Activated CD4-positive, alpha-beta T cell treated with anti-CD3 and anti-CD28 coated beads, Interleukin-2, amount 50 U/mL, for 4 hours (primary cell): Measurements from ENCODE around the gene GATD1.

Source experiments
- DNase-seq, 2 experiments: peaks; one replicate each; pipeline ENCODE4 v3.0.0-alpha.2; 2020

The GATD1 gene

GRCh38 chr11:778976-779954 is 2.0 kb upstream of the GATD1 start:
- DNase-seq, result no peak

GRCh38 chr11:776561-777287 is 563 bp downstream of the GATD1 start:
- no peak for DNase-seq

GRCh38 chr11:776263-776560 is 1.1 kb downstream of the GATD1 start:
- no peak for DNase-seq

- DNase-seq, result no peak
These were observed 2.3 kb downstream of the GATD1 start for GRCh38 chr11:774873-775592.

GRCh38 chr11:773830-774229 is 3.5 kb downstream of the GATD1 start:
- DNase-seq, result no peak

- DNase-seq, result no peak
These were observed 3.9 kb downstream of the GATD1 start for GRCh38 chr11:773425-773824.

- DNase-seq, result no peak
These were observed 4.6 kb downstream of the GATD1 start for GRCh38 chr11:772429-773390.

- no peak for DNase-seq
These were observed 5.6 kb downstream of the GATD1 start for GRCh38 chr11:771617-772204.

GRCh38 chr11:770642-771616 is 6.4 kb downstream of the GATD1 start:
- no peak for DNase-seq

GRCh38 chr11:769887-770641 is 7.2 kb downstream of the GATD1 start:
- no peak for DNase-seq

GRCh38 chr11:767238-767637 is 10.0 kb downstream of the GATD1 start:
- DNase-seq, result no peak

- DNase-seq, result no peak
These were observed 10.4 kb downstream of the GATD1 start for GRCh38 chr11:766936-767210.

- no peak for DNase-seq
These were observed 11.0 kb downstream of the GATD1 start for GRCh38 chr11:766106-766935.

- DNase-seq, result no peak
These were observed 11.5 kb downstream of the GATD1 start for GRCh38 chr11:765802-766091.

- peak; percentile 56 to 57 for DNase-seq
These were observed 12.1 kb downstream of the GATD1 start for GRCh38 chr11:765025-765801.

GRCh38 chr11:764322-765024 is 12.8 kb downstream of the GATD1 start:
- no peak for DNase-seq

- no peak for DNase-seq
These were observed 13.6 kb downstream of the GATD1 start for GRCh38 chr11:763549-764321.
